ENCODE measurements around the gene SSBP3.
A peak's percentile ranks its signal among the peaks of the same experiment; 100 is the strongest.

Gene SSBP3

DNA sequence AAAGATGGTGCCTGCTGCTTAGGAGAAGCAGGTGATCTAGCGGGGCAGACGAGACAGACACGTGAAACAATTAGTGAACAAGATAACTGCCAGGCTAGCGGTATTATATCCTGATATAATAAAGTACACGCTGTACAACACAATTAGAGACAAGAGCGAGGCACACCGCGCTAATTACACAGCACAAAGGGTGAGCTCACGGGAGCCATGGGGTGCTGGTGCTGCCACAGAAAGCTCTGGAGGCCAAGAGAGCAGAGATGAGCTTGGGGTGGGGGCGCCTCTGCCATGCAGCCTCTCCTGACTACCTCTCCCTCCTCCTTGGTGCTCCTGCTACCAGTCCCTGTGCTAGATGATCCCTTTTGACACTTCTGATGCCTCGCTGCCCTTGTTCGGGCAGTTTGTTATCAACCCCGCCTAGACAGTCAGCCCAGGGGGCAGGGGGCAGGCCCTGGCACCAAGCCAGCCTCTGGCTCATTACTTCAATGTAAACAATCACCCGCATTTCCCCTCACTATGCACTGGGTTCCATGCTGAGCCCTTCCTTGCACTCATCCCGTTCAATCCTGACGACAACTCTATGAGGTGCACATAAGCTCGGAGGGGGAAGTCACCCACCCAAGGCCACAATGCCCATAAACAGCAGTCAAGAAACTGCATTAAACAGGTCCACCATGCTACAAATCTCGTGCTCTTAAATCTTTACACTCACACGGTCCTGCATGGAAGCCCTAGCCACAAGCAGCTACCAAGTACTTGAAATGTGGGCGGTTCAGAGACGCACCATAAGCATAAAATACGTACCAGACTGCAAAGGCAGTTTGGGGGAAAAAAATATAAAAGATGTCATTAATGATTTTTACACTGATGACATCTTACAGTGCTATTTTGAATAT lies 103.0 kb downstream of the SSBP3 start:
- DNase-seq: peak; percentile 61

DNA sequence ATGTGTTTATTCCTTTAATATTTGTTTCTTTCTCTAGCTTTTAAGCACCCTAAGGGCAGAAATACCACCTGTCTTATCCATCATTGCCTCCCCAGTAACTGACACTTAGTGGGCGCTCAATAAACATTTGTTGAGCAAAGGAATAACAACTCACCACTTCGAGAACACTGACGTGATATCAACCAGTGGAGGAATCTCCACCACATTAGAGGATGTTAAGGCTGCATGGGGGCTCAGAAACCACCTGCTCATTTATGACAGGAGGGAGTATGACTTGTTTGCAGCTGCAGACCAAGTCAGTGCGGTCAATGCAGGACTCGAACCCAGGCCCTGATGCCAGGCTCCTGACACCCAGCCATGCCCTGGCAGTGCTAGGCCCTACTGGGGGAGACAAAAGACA lies 103.6 kb downstream of the SSBP3 start:
- DNase-seq: no peak

DNA sequence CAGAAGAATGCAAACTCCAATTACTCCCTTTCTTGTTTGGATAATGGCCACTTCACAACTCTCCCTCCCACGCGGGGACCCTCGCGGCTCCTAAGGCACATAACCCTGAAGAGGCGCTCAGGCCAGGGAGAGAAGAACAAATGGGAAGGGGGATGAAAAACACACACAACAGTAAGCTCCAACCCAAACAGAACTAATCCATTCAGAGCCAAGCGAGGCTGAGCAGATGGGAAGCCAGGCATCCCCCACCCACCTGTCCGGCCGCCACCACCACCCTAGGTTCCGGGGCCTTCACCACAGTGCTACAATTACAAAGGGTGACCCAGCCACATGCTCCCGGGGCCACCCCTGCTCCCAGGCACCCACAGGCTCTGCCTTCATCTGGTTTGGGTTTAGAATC lies 104.7 kb downstream of the SSBP3 start:
- DNase-seq: no peak

DNA sequence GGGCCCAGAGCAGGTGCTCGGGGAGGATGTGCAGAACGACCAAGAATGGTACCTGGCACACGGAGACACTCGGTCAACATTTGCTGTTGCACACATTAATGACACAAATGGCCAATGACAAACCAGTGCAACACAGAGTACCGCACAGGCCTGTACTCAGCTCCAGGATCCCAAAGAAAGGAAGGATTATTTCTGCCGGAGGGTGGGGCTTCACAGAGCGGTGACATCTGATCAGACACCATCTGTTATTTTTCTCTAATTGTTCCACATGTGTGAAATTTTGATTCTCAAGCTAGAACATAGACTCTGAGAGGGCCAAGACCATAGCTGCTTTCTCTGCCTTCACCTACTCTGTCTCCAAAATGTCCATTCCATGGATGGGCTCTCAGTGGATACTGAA lies 105.8 kb downstream of the SSBP3 start:
- no peak for DNase-seq

DNA sequence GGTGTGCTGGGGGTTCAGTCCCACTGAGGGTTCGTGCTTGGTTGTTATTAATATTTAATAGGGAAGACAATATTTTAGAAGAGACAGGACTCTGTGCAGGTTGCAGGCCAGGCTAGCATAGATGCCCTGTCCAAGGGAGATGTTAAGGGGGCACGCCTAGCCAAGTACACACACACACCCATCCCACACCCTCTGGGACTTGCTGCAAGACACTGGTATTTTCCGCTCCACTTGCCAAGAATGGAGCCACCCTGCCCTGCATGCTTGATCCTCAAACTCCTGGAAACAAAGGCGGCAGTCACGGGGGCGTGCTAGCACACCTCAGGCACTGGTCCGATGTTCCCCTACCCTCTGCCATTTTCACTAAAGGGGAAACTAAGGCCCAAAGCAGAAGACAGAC lies 107.2 kb downstream of the SSBP3 start:
- DNase-seq: no peak

DNA sequence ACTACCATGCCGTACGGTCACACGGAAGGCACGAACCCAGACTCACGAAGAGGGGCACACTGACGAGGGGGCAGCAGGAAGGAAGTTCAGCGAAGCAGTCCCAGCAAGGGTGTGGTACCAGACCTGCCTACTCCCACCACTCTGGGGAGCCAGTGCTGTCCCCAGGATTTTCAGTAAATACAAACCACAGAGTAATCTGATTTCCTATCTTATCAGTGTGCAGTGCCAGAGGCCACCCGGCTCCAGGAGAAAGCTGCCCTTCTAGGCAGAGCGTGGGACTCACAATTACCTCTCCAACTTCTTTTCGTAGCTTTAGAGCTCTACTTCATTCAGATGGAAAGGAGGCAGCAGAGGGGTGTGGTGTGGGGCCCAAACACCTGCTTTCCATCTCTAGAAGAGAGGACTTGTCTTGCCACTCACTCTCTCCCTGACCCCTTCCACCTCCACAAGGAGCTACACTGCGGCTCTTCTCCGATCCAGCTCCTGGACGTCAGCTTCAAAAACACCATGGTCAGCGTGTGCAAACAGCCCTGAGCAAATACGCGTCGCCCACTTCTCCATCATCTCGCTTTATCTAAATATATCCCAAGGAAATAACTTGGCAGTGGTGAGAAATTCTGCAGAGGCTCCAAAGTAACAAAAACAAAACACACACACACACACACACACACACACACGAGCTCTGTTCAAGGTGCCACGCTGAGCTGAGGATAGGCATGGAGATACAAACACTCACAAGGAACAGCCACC lies 107.7 kb downstream of the SSBP3 start:
- no peak for DNase-seq

DNA sequence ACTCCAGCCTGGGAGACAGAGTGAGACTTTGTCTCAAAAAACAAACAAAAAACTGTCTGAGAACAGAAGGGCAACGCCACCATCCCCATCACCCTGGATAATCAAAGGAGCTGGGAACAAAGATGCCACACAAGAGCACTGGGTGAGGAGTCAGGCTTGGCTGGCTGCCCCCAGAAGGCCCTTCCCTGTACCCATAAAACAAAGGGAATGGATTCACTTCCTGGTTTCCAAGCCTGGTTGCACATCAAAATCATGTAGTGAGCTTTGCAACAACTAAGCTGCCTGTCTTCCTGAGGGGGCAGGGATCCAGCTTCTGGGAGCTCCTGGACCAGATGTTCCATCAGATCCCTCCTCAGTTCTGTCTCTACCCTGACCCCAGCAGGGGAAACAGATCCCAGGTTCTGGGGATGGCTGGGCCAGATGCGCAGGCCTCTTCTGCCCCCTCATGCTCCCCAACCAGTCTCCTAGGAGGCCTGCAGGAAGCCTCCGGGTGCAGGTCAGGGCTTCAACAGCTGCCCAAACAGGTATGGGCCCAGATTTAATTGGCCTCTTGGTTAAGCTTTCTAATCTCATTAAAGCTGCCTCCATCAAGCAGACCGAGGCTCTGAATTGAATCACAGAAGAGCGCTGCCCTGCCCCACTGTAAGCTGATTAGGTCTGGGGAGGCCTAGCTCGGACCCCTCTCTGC lies 108.5 kb downstream of the SSBP3 start:
- peak; percentile 51 for DNase-seq

DNA sequence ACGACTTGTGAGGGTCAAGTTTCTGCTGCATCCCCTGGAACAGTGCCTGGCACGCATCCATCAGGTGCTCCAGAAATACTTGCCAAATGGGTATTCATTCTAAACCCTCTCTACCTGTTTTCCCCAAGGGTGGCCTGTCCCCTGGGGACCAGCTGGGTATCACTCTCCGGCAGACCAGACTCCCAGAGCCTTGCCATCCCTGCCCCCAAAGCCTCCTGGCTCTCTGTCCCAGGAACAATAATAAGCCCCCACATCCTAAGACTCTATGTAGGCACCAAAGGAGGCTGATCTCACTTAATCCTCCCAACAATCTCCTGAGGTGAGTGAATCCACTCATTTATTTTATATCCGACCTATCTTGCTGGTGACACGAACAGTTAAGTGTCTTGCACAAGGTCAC lies 109.5 kb downstream of the SSBP3 start:
- no peak for DNase-seq

DNA sequence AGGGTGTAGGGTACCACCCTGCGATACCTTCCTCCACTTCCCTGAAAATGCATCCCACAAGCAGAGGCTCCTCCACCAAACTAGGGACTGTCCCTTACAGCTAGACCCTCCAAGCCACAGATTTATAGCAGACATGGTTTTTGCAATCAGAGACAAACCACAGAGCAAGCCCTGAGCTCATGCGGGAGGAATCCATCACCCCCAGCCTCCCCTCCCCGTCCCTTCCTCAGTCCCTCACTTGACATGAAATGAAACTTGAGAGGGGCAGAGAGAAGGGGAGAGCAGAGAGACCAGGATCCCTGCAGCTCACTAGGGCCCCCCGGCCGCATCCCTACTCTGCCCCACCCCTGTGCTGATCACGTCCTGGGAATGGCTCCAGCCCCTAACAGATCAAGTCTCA lies 111.3 kb downstream of the SSBP3 start:
- no peak for DNase-seq

DNA sequence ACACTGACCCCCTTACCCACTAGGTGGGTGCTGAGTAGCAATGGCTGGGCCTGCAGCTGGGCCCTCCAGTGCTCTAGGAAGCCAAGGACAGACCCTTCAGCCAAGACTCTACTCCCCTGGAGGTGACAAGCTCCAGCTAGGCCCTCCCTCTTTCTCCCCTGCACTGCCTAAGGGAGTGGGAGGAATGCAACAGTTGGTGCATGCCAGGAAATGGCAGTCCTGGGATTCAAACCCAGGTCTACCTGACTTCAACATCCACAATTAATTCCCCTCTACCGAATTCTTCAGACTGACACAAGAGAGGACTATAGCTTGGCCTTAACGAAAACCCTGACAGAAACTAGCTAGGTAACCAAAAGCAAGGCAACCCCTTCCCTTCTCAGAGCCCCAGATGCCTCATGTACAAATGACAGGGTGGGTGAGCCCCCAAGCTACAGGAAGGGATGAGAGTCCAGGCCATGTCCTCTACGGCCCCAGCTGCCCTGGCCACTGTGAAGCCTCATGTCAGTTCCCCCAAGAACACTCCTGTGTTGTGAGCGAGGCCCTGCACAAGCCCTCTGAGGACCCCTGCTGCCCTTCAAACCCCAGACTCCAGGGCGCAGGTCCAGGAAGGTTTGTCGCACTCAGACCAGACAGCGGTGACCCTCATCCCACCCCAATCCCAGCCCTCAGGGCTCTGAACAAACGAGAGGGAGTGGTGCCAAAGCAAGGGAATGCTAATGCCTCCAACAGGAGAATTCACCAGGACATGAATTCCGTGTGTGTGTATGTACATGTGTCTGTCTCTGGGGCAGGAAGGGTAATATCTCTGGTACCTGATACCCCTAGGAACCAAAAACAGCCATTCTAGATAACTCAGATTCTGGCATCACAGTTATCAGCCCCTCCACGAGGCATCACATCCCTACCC lies 113.9 kb downstream of the SSBP3 start:
- no peak for DNase-seq

DNA sequence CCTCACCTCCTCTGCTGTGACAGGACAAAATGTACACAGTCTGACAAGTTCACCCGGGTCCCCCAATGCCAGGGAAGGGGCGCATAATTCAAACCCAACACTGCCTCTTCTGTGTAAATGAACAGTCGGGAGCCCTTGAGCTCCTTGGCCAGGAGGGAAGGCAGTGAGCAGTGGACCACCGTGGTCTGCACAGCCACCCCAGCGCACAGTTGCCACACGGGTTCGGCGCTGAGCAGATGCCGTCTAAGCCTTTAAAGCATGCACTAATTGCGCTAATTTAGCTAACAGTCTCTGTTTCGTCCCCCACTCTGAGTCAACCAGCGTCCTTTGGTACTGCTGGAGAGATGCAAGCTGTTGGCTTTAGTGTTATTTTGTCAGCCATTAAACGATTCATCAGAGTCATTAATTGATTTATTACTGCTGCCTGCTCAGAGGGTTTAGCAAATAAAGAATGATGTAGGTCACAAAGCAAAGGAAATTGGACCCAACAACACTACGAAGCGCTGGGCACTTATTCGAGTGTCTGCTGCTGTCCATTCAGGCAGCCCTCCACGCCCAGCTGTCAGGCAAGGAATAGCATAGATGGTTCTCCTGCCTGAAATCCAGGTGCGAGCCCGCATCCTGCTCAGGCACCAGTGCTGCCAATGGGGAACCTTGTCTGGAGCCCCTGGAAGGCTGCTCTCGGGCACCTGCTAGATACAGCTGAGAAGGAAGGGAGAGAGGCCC lies 114.8 kb downstream of the SSBP3 start:
- DNase-seq: peak; percentile 34

DNA sequence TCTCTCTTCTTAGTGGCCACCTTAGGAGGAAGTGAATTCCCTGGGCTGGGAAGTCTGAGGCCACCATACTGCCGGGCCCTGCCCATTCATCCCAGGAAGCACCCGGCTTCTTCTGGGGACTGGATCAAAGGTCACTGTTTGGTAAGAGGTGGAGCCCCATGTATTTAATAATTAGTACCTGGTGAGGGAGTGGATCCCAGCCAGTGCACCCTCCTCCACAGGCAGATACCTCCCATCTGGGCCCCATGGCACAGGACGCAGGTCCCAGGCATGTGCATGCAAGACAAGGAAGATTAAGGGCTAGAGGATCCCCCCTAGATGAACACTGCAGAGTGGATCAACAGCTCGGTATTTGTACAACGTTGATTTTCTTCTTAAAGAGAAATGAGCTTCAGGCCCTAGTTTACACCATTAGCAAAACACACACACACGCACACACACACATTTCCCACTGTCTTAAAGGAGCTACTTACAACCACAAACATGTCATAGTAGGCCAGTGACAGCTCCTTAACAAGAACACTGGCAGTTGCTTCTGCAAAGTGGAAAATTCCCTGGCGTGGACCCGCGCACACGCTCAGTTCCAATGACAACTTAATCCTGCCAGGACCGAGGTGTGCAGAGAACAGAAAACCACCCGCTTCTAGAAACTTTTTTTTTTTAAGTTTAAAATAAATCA lies 115.5 kb downstream of the SSBP3 start:
- no peak for DNase-seq

DNA sequence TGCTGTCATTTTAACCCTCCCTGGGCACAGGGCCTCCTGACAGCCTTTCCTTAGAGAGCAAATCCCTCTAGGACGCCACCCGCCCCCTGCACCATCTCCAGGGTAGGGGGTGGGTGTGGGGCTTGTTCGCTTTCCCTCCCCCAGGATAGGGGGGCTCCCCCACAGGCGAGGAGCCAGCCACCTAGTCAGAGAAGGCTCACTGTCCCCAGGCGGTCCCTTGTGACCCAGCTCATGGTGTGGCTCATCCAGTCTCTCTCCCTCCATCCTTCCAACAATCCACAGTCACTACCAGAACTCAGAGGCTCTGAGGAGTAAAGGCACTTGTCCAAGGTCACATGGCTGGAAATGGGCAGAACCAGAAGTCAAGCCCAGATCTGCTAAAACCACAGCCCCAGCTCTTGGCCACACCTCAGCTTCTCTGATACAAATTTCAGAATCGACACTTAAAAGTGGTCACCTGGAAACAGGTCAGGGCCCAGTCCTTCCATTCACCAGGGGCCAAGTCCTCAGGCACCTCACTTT lies 116.4 kb downstream of the SSBP3 start:
- no peak for DNase-seq

DNA sequence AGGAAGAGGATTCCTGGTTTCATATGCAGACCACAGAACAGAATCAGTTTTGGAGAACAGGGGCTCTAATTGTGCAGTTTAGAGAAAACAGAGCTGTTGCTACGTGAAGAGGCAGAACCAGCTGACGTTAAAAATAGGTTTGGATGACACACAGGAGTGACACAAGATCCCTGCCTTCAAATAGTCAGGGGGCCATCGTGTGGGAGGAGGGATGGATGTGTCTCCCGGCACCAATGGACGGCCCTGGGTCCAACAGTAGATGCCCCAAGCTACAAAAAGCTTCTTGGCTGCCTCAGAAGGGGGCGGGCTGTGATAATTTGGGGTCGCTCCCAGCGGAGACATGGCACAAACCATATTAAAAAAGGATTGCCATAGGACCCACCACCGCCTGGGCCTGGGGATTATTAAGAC lies 118.4 kb downstream of the SSBP3 start:
- DNase-seq: no peak

DNA sequence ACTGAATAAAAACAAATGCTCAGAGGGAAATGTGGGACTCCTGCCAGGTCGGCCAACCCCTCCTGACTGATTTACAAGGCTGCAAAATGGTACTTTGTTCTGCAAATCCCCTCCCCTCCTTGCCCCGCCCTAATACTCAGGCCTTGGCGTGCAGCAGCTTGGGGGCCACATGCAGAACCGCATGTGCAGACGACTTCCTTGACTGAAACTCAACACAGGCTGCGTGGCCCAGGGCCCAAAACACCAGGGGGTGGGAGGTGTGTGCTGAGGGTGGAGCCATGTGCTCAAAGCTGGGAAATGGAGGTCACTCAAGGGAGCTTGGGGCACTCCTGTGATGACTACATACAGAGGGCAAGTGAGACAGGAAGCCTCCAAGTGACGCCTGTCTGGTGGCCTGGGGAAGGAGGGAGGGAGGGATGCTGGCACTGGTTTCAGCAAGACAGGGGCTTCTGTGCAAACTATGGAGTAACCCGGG lies 119.0 kb downstream of the SSBP3 start:
- peak; percentile 89 for DNase-seq

DNA sequence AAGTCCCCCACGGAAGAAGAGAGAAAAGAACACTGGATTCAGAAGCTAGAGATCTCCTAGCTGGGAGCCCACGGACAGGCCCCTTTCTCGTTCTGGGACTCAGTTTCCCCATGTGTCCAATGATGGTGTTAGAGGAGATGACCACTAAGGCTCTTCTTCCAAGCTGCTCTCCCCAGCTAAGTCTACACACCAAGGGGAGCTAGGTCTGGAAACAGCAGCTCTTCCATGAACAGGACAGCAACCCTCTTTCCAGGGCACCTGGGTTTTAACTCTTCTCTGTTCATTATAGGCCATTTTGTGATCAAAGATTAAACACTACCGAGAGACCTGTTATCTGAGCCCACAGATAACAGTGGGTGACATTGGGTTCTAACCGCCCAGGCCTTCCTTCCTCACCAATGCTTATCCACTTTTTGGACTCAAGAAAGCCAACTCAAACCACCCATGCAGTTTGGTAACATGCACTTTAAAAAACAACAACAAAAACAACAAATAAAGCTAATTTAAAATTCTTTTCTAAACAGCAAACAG lies 120.3 kb downstream of the SSBP3 start:
- no peak for DNase-seq

DNA sequence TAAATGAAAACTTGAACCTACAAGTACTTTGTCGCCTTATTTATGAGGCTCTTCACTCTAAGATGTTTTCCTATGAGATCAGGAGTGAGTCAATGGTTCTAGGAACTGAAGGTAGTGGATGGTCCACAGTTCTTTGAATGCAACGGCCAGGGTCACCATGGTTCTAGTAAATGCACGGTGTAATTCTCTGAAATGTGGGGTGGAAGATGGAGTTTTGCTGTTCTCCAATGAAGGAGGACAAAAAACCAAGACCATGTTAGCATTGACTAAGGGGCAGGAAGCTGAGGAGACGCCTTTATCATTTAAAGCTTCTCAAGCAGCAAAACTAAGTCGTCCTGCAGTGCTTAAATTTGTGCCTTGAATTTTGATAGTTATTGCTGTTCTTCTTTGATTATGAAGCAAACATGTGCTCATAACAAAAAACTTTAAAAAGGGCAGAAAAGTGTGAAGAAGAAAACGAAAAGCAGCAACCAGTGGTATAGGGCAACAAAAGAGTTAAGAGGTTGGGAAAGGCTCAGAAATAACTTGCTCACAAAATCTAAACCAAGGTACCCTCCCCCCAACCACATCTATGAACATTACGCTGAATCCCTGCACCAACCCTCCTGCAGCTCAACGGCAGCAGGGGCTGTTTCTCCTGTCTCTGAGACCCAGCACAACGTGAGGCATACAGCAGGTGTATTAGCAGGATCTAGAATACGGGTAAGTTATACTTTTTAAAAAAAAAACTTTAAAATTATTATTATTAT lies 121.2 kb downstream of the SSBP3 start:
- DNase-seq: no peak

DNA sequence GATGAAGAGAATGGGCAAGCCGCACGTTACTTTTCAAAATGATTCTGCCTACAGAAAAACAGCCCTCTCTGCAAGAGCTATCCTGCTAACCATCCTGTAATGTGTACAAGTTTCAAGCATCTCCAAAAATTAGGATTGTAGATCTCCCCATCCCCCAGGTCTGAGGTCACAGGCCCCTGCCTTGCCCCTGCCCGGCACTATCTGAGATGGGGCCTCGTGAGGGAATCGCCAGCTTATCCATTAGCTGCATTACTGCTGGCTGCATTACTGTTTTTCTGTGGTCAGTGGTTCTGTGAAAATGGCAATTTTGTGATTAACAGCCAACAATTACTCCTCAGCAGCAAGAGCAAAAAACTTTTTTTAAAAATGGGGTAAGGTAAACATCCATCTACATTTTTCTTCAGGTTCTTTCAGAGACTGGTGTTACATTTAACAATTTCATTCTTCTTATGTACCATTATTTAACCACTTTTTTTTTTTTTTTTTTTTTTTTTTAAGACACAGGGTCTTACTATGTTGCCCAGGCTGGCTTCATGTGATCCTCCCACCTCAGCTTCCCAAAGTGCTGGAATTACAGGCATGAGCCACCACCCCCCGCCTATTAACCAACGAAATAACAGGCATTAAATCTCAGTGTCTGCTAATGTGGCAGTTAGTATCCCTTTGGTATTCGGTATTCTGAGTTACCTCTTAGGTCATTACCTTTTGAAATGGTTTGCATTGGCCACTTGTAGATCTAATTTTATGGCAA lies 122.4 kb downstream of the SSBP3 start:
- DNase-seq: no peak
